Fibroblast of skin of left biceps (primary cell): ENCODE data around the gene ATXN7L2.

Experiments used
- DNase-seq, 2 experiments: peaks; one replicate each; pipeline ENCODE4 v3.0.0-alpha.2; 2013; ENCODE audit warnings: low read depth in 2 of 2

ATXN7L2 gene

DNA sequence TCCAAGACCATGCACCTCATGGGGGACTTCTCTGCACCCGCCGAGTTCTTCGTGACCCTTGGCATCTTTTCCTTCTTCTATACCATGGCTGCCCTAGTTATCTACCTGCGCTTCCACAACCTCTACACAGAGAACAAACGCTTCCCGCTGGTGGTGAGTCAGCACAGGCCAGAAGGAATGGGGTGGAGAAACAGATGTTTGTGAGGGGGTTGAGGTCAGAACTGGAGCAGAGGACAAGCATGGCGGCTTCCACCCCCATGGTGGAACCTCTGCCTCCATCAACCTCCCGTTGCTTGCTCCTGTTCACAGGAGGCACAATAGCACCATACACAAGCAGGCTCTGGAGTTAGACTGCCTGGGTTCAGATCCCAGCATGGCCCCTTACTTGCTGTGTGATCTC is 6.9 kb upstream of the ATXN7L2 start:
- no peak for DNase-seq

DNA sequence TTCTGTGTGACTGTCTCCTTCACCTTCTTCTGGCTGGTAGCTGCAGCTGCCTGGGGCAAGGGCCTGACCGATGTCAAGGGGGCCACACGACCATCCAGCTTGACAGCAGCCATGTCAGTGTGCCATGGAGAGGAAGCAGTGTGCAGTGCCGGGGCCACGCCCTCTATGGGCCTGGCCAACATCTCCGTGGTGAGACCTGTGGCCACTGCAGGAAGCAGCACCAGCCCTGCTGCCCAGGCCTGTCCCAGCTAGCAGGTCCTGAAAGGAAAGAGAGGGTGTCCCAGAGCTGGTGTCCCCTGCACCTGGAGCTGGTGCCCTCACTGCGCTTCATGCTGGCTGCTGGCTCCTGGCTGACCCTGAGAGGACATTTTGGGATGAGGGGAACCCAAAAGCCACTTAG is 5.9 kb upstream of the ATXN7L2 start:
- no peak for DNase-seq

- DNase-seq: no peak
Observed at GRCh38 chr1:109478806-109479205, 4.9 kb upstream of the ATXN7L2 start.

GRCh38 chr1:109479311-109479710 is 4.4 kb upstream of the ATXN7L2 start:
- no peak for DNase-seq

DNA sequence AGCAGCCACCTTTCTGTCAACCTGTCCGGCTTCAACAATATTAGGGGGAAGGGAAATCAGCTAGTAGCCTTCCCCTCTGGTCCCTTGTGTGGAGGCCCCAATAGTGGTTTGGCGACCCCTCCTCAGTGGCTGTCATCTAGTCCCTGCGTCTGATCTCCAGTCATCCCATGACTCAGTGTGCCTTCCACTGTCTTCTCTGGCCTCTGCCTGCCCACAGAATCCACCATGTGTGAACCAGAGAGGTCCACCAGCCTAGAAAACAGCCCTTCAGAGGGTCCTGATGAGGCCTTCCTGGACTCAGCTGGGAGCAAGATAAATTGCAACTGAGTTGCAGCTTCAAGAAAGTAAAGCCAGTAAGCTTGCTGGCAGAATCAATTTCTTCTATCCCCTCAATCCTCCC is 3.8 kb upstream of the ATXN7L2 start:
- no peak for DNase-seq

DNA sequence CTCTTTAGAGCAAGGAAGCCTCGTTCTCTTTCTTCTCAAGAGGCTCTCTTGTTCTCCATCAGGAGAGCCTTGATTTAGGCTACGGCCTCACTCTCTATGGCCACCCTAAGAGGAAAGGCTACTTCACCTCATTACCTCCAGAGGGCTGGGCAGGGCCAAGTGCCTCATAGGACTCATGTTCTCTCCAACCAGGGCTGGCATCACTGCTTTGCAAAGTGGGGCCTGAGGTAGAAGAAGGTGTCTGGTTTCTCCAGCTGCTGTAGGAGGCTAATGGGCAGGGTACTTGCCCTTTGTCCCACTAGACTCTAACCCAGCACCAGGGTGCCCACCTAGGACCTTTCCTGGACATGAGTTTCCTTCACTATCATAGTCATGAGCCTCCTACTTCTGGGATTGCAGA is 2.1 kb upstream of the ATXN7L2 start:
- DNase-seq: no peak

- DNase-seq: no peak
Observed at GRCh38 chr1:109482242-109482641, 1.5 kb upstream of the ATXN7L2 start.

DNA sequence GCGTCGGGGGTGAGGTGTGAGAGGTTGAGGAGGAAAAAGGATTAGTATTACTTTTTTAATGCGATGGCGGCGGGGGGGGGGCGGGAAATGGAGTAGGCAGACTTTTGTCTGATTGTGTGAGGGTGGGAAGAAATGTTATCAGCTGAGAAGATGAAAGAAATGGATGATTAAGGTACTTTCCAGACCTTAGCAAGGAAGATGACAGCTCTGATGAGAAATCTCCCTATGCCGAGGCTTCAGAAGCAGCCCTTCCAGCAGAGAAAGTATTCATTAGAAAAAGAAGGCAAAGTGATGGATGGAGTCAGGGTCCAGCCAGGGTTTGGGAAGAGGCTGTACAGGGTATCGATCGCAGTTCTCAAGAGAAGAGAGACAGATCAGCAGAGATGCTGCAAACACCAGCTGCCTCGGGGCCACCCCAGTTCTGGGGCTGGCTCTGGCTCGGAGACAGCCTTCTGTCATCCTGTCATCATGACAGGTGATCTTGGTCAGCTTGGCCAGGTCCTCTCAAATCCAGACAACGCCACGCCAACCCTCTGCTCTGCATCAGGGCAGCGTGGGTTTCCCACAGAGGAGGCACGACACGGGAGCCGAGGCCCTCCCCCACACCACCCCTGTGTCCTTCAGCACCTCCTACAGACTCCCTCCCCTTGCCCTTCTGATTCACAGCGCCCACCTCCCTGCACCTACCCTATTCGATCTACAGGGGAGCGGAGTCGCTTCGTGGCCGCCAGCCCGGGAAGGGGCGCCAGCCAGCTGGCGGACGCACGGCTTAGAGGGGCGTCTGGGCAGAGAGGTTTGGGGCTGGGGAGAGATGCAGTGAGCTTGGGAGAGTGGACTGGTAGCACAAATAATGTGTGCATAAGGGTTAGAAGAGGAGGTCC is 674 bp upstream of the ATXN7L2 start:
- no peak for DNase-seq

DNA sequence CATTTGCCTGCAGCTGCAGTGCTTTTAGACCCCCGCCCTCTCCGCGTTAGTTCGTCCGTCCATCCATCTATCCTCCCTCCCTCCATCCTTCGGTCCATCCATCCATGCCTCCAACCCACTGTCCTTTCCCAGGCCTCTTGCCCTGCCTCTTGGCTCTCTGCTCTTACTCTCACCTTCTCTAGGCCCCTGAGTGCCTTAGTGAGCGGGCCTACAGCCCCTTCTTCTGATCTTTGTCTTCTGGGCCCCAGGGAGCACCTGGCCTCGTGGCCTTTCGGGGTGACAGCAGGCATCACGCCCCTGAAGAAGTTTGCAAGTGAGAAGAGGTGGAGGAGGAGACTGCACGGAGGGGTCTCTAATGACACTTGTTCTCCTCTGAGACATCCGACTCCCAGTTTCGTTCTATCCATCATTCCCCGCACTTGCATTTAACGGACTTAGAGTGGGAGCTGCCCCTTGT is 842 bp downstream of the ATXN7L2 start:
- DNase-seq: no peak

DNA sequence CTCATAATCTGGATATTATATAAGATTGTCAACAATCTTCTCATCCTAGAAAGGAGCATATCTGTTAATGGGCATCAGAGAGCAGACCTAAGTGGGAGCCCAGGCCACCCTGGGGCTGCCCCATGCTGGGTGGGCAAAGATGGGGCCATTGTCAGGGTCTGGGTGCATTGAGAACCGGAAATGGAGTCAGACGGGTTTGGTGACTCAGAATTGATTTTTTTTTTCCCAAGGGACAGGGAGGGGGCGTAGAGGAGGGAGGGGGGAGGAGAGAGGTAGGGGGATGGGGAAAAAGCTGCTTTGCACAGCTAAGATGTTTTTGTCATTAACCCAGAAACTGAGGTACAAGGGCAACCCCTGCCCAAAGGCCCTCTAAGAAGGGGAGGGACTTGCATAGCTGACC is 1.3 kb downstream of the ATXN7L2 start:
- no peak for DNase-seq

GRCh38 chr1:109487261-109487660 is 3.6 kb downstream of the ATXN7L2 start:
- no peak for DNase-seq

- no peak for DNase-seq
Observed at GRCh38 chr1:109488201-109488600, 4.5 kb downstream of the ATXN7L2 start.

- DNase-seq: no peak
Observed at GRCh38 chr1:109488696-109489095, 5.0 kb downstream of the ATXN7L2 start.

GRCh38 chr1:109490029-109490933 is 6.6 kb downstream of the ATXN7L2 start:
- DNase-seq: peak; percentile 20 to 21

DNA sequence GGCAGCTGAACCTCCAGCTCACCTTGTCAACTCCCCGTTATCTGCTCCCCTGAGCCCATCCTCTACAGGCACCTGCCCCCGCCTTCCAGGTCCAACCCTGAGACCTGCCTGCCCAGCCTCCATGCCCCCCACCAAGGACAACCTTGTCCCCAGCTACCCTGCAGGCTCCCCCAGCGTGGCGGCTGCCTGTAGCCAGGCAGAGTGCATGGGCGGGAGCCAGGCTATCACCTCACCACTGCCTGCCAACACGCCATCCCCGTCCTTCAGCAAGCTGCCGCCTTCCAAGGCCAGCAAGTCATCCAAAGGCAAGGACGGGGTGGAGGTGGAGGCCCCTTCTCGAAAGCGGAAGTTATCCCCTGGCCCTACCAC is 7.2 kb downstream of the ATXN7L2 start:
- DNase-seq: no peak

DNA sequence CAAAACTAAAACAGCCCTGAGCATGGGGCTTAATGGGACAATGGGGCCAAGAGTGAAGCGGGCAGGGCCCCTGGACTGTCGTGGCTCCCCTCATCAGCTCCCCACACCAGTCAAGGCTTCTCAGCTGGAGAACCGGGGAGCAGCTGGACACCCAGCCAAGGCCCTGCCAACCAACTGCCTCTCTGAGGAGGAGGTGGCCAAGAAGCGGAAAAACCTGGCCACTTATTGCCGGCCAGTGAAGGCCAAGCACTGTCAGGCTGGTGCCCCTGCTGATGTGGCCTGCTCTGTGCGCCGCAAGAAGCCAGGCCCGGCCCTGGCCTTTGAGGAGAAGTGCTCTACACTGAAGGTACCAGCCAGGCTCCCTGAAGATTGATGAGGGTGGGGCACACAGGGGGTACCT is 7.7 kb downstream of the ATXN7L2 start:
- no peak for DNase-seq

GRCh38 chr1:109492779-109493178 is 9.1 kb downstream of the ATXN7L2 start:
- DNase-seq: no peak

- no peak for DNase-seq
Observed at GRCh38 chr1:109493227-109493626, 9.5 kb downstream of the ATXN7L2 start.

DNA sequence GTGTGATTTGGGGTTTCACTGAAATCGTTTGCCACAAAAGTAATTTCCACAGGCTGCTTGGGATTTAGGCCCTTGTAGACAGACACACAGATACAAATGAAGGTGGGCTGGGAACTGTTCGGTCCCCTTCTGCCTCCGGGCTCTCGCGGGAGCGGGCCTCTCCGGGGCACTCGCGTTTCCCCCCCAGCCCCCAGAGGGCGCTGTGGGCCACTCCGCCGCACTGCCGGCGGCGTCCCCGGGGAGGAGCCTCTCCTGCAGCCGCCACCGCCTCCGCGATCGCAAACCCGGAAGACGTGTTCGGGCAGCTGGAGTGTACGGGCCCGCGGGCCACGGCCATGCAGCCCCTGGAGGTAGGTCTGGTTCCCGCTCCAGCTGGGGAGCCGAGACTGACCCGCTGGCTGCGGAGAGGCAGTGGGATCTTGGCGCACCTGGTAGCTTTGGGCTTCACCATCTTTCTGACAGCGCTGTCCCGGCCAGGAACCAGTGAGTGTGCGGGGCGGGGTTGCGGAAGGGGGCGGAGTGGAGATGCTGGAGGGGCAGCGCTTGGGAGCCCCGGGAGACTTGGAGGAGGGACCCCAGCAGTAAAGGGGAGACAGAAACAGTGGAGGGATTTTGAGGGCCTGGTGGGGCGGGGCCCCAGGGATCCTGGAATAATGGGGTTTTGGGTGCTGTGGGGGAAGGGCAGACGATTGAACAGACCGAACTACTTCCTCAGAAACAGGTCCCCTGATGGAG is 10.3 kb downstream of the ATXN7L2 start, which contains the start of gene CYB561D1:
TSS of gene CYB561D1 (plus strand) at position 290 of the 735 bp plus-strand sequence. CDS start at position 336, 46 bp downstream.
- peak; percentile 48 to 51 for DNase-seq

- no peak for DNase-seq
Observed at GRCh38 chr1:109495738-109496137, 12.0 kb downstream of the ATXN7L2 start.

- DNase-seq: no peak
Observed at GRCh38 chr1:109497449-109498160, 13.9 kb downstream of the ATXN7L2 start.
